MCF 10A (cell line): ENCODE measurements around the gene DLG4. TPM values are rescaled to one million over a fixed set of nuclear protein-coding genes. Genes with fewer than 3 reads are reported as not detected.

Experiments used
- BruUV-seq: library from RNA; stranded (reverse); fragments of 400-500 nt; replicated peaks from 2 replicates; lab custom pipeline; 2021; lab: Mats Ljungman, UMichigan
- CTCF ChIA-PET: fragments of 300-600 bp; sonication (Branson Sonifier 250); formaldehyde crosslinking; extraction: SDS; loops from one replicate; lab custom pipeline; 2021; ENCODE audit warnings: antibody characterized with exemption, inconsistent platforms; lab: Yijun Ruan, JAX
- POLR2A ChIA-PET: fragments of 300-600, 350-650 bp; sonication (Branson Sonifier 250); formaldehyde crosslinking; extraction: SDS; loops from one replicate; lab custom pipeline; 2020; ENCODE audit warnings: antibody characterized with exemption, inconsistent platforms; lab: Yijun Ruan, JAX
- DNase-seq: peaks from one replicate; pipeline ENCODE4 v3.0.0-alpha.2; 2018; ENCODE audit not compliant: unreplicated experiment
- H3K27ac Mint-ChIP-seq: one replicate; pipeline ENCODE4 v1.8.0; 2022; ENCODE audit warnings: mild to moderate bottlenecking, low read depth, mixed read lengths; ENCODE audit not compliant: unreplicated experiment
- H3K27me3 Mint-ChIP-seq: one replicate; pipeline ENCODE4 v1.8.0; 2022; ENCODE audit warnings: mixed read lengths; ENCODE audit not compliant: insufficient read depth, unreplicated experiment
- H3K36me3 Mint-ChIP-seq: one replicate; pipeline ENCODE4 v1.8.0; 2022; ENCODE audit warnings: mild to moderate bottlenecking, moderate library complexity, mixed read lengths; ENCODE audit not compliant: insufficient read depth, unreplicated experiment
- H3K4me1 Mint-ChIP-seq: one replicate; pipeline ENCODE4 v1.8.0; 2022; ENCODE audit warnings: mixed read lengths; ENCODE audit not compliant: insufficient read depth, unreplicated experiment
- H3K4me3 Mint-ChIP-seq: one replicate; pipeline ENCODE4 v1.8.0; 2022; ENCODE audit warnings: mild to moderate bottlenecking, moderate library complexity, mixed read lengths; ENCODE audit not compliant: unreplicated experiment
- H3K9me3 Mint-ChIP-seq: one replicate; pipeline ENCODE4 v1.8.0; 2022; ENCODE audit warnings: mixed read lengths; ENCODE audit not compliant: unreplicated experiment
- intact Hi-C: fragments of 100-400 bp; cut with micrococcal nuclease; formaldehyde crosslinking; loops from 2 replicates; pipeline ENCODE4 v1.14.1; 2022
- total RNA-seq: library from RNA; stranded (reverse); gene quantifications from 2 replicates; pipeline ENCODE4 v1.2.3, GENCODE V29; 2022
- TF ChIP-seq, protein P1 (sequence below): fragments of 200-600 bp; IDR thresholded peaks from one replicate; pipeline ENCODE4 v1.8.0; 2022; ENCODE audit warnings: antibody characterized with exemption, mild to moderate bottlenecking; ENCODE audit not compliant: unreplicated experiment

The DLG4 gene
- total RNA-seq, 1 experiment from 2014 or later, result 7.6 TPM

DNA sequence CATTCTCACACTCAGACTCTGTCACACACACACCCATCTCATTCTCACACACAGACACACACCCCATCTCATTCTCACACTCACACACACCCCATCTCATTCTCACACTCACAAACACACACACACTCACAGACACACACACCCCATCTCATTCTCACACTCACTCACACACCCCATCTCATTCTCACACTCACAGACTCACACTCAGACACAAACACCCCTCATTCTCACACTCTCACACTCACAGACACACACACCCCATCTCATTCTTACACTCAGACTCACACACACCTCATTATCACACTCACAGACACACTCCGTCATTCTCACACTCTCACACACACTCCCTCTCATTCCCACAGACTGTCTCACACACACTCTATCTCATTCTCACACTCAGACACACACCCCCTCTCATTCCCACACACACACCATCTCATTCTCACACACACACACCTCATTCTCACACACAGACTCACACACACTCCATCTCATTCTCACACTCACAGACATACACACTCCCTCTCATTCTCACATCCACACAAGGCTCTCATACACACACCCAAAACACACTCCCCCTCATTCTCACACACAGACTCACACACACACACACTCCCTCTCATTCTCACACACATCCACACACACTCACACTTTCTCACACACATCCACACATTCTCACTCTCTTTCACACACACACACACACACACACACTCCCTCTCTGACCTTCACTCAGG, 43.4 kb downstream of the DLG4 start:
- H3K27ac Mint-ChIP-seq, result no peak overlapping the region
- H3K4me3 Mint-ChIP-seq, result no peak overlapping the region
- no peak for DNase-seq
- ChIA-PET POLR2A (interaction anchor here (0.6 to 1.3 kb wide), 2 partner anchors 43 to 130 kb away, joined by 3 to 4 read pairs; partner anchors contain the start of gene DLG4), CTCF (interaction anchor here (0.9 to 3.2 kb wide), 10 partner anchors 19 to 140 kb away, joined by 3 to 33 read pairs (median 8); no protein-coding TSS in a partner anchor)
- no TSS peak for BruUV-seq
- H3K36me3 Mint-ChIP-seq, result no peaks in the 10 kb centered on the region
- intact Hi-C loops, result loop anchor here (2.0 kb wide), 2 partner anchors 39 to 123 kb away; no protein-coding TSS in a partner anchor
- TF ChIP-seq, protein P1, sequence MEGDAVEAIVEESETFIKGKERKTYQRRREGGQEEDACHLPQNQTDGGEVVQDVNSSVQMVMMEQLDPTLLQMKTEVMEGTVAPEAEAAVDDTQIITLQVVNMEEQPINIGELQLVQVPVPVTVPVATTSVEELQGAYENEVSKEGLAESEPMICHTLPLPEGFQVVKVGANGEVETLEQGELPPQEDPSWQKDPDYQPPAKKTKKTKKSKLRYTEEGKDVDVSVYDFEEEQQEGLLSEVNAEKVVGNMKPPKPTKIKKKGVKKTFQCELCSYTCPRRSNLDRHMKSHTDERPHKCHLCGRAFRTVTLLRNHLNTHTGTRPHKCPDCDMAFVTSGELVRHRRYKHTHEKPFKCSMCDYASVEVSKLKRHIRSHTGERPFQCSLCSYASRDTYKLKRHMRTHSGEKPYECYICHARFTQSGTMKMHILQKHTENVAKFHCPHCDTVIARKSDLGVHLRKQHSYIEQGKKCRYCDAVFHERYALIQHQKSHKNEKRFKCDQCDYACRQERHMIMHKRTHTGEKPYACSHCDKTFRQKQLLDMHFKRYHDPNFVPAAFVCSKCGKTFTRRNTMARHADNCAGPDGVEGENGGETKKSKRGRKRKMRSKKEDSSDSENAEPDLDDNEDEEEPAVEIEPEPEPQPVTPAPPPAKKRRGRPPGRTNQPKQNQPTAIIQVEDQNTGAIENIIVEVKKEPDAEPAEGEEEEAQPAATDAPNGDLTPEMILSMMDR, result no peak
- H3K4me1 Mint-ChIP-seq, result no peaks in the 10 kb centered on the region
- H3K9me3 Mint-ChIP-seq, result no peaks in the 10 kb centered on the region
- H3K27me3 Mint-ChIP-seq, result no peaks in the 10 kb centered on the region

DNA sequence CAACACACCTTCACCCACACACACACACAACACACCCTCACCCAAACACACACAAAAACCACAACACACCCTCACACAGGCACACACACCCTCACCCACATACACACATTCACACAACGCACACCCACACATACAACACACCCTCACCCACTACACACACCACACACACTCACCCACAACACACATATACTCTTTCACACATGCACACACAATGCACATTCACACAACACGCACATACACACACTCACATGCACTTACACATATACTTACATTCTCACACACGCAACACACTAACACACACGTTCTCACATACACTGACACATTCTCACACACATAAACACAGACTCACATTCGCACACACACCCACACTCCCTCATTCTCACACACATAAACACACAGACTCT, 44.3 kb downstream of the DLG4 start:
- H3K9me3 Mint-ChIP-seq, result no peaks in the 10 kb centered on the region
- BruUV-seq, result no TSS peak
- TF ChIP-seq, protein P1, result no peak
- DNase-seq, result no peak
- H3K4me3 Mint-ChIP-seq, result no peak overlapping the region
- H3K36me3 Mint-ChIP-seq, result no peaks in the 10 kb centered on the region
- intact Hi-C loops, result no loop called here
- no peaks in the 10 kb centered on the region for H3K27me3 Mint-ChIP-seq
- CTCF ChIA-PET, result no interaction called here
- H3K27ac Mint-ChIP-seq, result no peak overlapping the region
- H3K4me1 Mint-ChIP-seq, result no peaks in the 10 kb centered on the region
- POLR2A ChIA-PET, result no interaction called here

DNA sequence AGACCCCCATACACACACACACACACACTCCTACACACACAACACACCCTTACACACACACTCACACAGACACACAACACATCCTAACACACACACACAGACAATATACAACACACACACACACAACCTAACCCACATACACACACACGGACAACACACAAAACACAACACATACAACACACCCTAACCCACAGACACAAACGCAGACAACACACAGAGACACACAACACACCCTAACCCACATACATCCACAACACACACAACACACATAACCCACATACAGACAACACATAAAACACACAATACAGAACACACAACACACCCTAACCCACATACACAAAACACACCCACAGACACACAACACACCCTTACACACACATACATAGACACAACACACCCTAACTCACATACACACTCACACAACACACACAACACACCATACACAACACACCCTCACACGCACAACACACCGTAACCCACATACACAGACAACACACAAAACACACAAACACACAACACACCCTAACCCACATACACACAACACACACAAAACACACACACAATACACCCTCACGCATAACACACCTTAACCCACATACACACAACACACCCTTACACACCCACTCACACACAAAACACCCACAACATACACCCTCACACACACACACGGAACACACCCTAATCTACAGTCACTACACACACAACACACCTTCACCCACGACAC, 44.9 kb downstream of the DLG4 start:
- DNase-seq, result no peak
- BruUV-seq, result no TSS peak
- intact Hi-C loops, result no loop called here
- Mint-ChIP-seq H3K9me3 (no peaks in the 10 kb centered on the region), H3K4me3 (no peak overlapping the region), H3K27ac (no peak overlapping the region), H3K27me3 (no peaks in the 10 kb centered on the region), H3K4me1 (no peaks in the 10 kb centered on the region), H3K36me3 (no peaks in the 10 kb centered on the region)
- ChIA-PET CTCF (no interaction called here), POLR2A (no interaction called here)
- TF ChIP-seq, protein P1, result no peak
